NCI-H774 (cell line): ENCODE results near the gene RNF39.
"Not testable (repeated sequence)": the region's sequence is repeated elsewhere in the genome, so short reads cannot be mapped to it uniquely, and the experiment has no call there.

Source experiments
- DNase-seq: peaks from one replicate; lab custom pipeline; 2025; lab: John Stamatoyannopoulos, UW

RNF39 gene, protein sequence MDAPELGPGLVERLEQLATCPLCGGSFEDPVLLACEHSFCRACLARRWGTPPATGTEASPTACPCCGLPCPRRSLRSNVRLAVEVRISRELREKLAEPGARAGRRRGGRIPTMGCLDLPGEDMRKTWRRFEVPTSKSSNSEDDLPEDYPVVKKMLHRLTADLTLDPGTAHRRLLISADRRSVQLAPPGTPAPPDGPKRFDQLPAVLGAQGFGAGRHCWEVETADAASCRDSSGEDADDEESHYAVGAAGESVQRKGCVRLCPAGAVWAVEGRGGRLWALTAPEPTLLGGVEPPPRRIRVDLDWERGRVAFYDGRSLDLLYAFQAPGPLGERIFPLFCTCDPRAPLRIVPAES

DNA sequence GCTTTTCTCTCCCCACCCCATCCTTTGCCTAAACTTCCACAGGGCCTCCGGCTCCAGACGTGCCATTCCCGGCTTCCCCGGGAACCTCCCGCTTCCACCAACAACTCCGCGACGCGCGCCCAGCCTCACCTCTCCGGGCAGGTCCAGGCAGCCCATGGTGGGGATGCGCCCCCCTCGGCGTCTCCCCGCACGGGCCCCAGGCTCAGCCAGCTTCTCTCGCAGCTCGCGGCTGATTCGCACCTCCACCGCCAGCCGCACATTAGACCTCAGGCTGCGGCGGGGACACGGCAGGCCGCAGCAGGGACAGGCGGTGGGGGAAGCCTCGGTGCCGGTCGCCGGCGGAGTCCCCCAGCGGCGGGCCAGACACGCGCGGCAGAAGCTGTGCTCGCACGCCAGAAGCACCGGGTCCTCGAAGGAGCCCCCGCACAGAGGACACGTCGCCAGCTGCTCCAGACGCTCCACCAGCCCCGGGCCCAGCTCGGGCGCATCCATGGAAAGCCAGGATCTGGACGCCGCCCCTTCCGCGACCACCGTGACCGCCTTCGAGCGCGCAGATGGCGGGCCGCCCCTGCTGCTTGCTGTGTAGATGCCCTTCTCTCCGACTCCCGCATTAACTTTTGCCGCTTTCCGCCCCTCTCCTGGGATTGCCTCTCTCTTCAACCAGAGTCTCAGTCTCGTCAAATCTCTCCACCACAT is at the start of gene RNF39:
Gene RNF39 (minus strand): TSS at position 676 of the 696 bp plus-strand sequence. CDS start 184 bp downstream, at position 492.
- DNase-seq, result no peak

GRCh38 chr6:30122515-30122914 is 46.9 kb upstream of the RNF39 start:
- no peak for DNase-seq

DNA sequence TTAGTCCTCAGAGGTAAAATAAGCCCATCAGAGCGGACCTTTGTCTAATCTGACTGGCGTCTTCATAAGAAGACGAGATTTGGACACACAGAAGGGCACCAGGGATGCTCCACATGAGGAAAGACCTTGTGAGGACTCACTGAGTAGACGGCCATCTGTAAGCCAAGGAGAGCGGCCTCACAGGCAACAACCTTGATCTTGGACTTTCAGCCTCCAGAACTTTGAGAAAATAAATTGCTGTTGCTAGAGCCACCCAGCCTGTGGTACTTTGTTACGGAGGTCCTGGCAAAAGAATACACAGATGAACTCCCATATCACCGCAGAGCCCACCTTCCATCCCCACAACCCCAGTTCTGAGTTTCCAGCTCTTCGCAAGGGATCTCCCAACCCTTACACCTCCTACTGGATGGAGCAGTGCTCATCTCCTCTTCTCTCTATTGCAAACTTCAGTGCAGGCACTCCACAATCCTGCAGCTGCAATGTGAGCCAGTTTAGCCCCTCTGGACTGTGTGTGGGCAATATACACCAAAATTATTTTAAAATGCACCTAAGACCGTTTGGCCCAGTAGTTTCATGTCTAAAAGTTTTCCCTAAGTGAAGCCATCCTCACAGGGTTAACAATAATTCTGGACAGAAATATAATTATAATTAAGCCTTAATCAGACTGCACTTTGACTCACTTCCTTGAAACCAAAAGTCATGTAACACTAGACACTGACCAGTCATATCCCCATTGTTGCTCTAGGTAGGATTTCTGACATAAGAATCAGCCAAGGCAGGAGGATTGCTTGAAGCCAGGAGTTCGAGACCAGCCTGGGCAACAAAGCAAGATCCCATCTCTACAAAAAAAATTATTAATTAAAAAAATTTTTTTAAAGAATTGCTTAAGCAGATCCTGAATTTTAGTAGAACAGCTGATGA is 46.1 kb upstream of the RNF39 start:
- DNase-seq, result no peak

DNA sequence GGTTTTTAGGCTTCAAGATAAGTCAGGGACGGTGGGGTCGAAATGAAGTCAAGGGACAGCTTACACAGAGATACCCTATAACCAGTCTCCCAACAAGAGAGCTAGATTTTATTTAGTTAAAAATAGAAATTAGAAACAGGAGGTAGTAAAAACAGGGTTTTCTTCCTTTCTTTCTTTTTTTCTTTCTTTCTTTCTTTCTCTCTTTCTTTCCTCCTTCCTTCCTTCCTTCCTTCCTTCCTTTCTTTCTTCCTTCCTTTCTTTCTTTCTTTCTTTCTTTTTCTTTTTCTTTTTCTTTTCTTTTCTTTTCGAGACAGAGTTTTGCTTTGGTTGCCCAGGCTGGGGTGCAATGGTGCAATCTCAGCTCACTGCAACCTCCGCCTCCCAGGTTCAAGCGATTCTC is 43.1 kb upstream of the RNF39 start:
- not testable (repeated sequence) for DNase-seq

DNA sequence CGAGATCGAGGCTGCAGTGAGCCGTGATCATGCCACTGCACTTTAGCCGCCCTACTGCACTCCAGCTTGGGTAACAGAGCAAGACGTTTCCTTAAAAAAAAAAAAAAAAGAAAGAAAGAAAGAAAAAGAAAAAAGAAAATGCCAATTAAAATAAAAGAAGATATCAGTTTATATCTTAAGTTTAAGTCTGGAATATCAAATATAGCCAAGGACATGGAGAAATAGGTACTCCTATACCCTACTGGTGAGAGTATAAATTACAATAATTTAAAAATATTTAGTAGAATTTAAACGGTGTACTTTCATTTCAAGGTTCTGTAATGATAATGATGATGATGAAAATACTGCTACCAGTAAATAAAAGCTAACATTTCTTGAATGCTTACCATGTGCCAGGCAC is 41.2 kb upstream of the RNF39 start:
- DNase-seq, result no peak

DNA sequence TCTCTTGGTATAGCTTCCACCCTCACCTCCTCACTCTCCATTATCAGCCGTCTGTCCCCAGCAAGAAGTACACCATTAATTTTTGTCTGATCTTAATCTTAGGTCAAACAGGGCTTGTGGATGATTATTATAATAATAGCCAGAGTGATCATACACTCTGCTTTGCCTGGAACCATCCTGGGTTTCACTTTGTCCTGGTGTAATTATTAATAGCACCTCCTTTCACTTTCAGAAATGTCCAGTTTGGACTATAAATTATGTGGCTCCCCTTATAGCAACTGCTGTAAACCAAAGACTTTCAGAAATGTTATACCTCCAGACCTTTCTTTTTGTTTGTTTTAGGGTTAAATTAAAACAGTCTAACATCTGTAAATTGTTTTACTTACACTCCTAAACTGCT is 38.3 kb upstream of the RNF39 start:
- DNase-seq, result no peak

GRCh38 chr6:30113003-30113759 is 37.6 kb upstream of the RNF39 start, which contains the start of gene TRIM31:
TRIM31 (minus strand) TSS chr6:30113090; CDS start chr6:30112805, 285 bp downstream.
- no peak for DNase-seq

DNA sequence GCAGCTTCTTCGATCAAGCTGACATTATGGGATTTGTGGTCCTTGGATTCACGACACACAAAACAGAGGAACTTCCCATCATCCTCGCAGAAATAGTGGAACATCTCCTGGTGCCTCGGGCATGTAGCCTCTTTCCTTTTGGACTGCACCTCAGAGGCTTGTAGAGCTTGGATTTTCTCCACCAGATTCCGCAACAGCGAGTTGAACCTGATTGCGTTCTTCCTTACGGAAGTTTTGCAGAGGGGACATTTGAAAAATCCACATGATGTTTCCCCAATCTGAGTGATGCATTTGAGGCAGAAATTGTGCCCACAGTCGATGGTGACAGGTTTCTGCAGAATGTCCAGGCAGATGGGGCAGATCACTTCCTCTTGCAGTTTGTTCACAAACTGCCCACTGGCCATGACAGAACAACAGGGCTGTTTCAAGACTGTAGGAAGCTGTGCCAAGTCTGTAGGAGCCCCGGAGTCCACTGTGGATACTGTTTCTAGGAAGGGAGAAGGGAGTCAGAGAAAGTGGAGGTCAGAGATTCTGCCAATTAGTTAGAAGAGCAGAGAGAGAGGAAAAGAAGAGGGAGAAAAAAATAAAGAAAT is 36.9 kb upstream of the RNF39 start:
- DNase-seq, result no peak

- no peak for DNase-seq
These were observed 35.8 kb upstream of the RNF39 start for GRCh38 chr6:30111266-30111856.

DNA sequence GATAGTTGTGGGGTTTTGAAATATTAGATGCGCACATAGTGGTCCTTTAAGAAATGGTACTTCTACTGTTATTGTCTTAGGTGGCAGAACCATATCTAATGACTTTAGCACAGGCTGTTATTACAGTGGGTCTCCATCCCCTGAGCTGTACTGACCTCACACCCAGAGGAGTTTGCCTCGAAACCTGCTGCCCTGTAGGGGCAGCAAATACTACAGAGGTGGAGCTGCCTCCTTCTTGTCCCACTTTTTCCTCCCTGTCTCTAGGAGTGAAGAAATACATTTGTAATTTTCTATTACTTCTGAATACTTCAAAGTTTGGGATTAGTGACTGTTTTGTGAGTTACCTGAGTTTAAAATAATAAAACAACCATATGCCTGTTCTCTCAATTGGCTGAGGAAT is 29.1 kb upstream of the RNF39 start:
- no peak for DNase-seq

DNA sequence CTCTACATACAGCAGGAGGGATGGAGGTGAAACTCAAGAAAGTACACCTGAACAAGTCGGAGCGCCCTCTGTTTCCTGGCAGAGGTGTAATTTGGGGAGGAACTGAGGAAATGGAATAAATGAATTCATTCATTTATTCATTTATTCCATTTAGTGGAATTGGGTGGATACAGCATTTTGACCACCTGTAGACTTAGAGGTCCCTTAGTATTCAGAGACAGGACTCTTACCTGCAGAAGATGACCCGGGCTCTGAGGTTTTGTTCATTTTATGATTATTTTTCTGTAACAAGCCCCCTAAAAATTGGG is 28.3 kb upstream of the RNF39 start:
- no peak for DNase-seq

DNA sequence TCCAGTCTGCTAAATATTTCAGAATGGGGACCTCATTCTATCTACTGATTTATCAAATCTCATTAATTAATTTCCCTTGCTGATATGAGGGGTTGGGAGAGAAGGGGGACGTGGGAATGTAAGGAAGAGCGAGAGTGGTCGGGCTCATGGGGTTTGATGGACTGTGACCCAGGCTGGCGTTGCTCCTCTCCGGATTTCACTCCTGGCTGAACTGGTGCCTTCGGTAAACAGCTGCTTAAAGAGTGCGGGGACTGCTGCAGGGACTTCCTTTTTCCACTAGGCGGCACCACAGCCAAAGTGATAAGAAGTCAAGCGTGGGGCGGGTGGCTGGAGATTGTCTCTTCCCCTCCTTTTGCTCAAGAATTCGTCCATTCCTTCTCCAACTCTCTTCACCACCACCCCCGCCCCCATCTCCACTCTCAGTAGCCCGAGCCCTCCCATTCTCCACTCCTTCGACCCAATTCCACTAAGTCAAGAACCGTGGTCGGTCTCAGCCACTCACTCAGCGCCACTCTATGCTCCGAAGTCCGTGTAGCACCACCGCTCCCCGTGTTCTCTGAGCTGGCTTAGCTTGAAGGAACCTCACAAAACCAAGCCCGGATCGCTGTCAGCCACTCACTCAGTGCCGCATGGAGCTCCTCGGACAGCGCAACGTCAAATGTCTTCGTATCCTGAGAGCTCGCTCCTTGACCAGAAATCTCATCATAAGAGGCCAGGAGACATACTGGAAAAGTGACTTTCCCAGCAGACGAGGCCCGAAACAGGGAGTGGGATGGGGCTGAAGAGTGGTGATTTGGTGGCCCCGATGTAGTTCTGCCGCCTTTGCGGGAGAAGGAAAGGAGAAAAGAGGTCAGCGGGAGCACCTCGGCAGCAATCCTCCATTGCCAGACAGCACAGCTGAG is 27.7 kb upstream of the RNF39 start:
- DNase-seq, result peak; percentile 75

GRCh38 chr6:30102414-30102969 is 26.9 kb upstream of the RNF39 start:
- DNase-seq, result no peak

DNA sequence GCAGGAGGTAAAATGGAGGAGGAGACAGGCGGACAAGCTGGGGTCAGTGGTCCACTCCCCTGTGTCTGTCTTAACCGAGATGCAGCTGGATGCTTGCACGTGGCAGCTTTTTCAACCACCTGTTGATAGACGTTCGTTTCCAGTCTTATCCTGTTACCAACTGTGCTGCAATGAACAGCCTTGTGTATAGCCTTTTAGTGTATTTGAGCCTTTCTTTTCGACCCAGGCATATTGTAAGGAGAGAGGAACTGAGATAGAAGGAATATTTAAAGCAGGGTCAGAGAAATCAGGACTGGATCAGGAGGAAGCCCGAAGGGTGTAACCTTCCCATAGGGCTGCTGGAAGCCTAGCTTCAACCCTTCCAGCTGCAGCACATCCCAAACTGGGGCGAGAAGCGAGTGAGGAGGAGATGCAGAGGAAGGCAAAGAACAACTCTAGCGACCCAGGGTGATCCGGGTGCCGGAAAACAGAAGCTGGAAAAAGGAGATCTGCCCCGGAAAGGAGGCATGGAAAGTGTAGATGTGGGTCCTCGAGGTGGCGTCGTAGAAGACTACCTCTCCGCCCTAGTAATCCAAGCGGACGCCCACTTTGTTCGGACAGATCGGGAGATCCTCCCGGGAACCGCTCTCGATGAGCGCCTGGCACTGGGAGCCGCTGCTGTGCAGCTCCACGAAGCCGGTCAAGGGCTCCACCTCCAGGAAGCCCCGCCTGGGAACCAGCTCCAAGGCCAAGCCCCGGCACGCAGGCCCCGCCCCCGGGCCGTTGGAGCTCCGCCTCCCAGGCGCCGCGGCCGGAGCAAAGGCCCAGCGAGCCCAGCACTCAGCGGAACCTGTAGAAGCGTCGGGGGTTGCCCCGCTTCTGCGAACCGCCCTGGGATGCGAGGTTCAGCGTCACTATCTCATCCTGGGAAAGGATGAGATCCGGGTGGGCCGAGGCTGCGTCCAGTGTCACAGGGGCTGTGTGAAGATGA is 26.2 kb upstream of the RNF39 start:
- DNase-seq, result peak; percentile 74

- DNase-seq, result no peak
These were observed 25.2 kb upstream of the RNF39 start for GRCh38 chr6:30100585-30101443.

GRCh38 chr6:30100154-30100553 is 24.6 kb upstream of the RNF39 start:
- DNase-seq, result no peak
